NCI-H1048 (cell line): ENCODE results near the gene PRKCG.

Source experiments
- DNase-seq: peaks from one replicate; lab custom pipeline; 2025; lab: John Stamatoyannopoulos, UW

Gene PRKCG

DNA sequence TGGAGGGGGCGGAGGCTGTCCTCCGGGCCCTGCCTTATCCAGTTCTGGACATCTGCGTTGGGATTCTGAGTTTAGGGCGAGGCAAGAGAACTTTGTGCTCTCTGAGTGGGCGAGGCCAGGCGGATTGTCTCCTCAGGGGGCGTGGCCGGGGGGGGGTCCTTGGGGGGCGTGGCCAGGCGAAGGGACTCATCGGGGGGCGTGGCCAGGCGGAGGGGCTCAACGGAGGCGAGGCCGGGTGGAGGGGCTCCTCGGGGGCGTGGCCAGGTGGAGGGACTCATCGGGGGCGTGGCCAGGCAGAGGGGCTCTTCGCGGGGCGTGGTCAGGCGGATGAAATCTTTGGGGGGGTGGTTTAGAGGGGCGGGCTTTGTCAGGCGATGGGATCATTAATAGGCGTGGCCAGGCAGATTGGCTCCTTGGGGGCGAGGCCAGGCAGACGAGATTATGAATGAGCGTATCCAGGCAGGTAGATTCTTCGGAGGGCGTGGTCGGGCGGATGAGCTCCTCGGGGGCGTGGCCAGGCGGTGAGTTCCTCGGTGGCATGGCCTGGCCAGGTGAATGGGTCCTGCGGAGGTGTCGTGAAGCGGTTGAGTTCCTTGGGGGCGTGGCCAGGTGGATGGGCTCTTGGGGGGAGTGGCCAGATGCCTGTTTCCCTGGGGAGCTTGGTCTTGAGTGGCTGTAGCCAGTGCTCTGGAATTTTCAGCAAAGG is 16.8 kb downstream of the PRKCG start:
- peak; percentile 69 for DNase-seq

DNA sequence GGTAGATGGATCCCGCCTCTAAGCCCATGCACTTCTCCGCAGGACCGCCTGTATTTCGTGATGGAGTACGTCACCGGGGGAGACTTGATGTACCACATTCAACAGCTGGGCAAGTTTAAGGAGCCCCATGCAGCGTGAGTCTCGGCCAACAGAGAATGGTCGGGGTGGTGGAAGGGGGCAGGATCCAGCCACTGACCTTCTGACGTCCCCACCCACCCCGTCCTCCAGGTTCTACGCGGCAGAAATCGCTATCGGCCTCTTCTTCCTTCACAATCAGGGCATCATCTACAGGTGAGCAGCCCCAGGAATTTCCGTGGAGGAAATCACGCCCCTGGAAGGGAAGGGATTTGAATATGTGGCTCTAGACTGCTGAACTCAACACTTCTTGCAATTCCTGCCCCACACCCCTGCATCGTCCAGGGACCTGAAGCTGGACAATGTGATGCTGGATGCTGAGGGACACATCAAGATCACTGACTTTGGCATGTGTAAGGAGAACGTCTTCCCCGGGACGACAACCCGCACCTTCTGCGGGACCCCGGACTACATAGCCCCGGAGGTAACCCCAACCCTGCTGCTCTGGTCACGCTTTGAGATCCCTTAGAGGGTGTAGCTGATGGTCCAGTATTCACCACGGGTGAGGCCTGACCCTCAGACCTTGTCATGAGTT is 18.3 kb downstream of the PRKCG start:
- DNase-seq: no peak

DNA sequence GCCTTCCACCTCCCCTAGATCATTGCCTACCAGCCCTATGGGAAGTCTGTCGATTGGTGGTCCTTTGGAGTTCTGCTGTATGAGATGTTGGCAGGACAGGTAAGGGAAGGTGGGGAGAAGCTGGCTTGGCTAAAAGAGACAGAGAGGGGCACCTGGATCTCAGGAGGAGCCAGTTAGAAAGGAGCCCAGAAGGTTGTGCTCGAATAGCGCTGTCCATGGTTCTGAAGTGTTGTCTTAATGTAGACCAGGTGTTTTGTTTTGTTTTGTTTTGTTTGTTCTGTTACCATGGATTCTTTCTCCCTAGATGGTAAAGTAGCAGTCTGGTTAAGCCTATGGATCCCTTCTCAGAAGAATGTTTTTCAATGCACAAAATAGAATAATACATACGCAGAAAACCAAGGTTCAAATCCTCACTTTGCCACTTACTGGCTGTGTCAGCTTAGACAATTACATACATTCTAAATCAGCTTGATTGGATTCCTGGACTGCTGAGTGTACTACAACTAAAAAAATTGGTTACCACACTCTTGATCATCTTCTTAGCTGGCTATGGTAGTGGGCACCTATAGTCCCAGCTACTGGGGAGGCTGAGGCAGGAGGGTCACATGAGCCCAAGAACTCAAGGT is 21.2 kb downstream of the PRKCG start:
- DNase-seq: peak; percentile 34

DNA sequence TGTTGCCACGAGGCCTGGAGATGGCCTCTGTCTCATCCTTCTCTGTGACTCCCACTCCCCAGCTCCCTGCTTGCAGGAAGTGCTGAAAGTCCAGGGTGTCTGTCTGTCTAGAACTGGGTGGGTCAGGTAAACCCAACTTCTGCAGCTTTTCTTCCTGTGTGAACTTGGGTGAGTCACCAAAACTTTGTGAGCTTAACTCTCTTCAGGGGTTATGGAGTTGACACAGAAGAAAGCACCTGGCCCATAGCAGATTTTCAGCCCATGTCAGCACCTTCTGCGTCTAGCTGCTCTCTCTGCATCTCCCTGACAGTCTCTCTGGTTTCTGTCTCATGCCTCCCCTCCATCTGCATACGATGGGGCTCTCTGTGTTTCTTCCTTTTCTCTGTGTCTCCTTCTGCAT is 22.9 kb downstream of the PRKCG start:
- DNase-seq: no peak

DNA sequence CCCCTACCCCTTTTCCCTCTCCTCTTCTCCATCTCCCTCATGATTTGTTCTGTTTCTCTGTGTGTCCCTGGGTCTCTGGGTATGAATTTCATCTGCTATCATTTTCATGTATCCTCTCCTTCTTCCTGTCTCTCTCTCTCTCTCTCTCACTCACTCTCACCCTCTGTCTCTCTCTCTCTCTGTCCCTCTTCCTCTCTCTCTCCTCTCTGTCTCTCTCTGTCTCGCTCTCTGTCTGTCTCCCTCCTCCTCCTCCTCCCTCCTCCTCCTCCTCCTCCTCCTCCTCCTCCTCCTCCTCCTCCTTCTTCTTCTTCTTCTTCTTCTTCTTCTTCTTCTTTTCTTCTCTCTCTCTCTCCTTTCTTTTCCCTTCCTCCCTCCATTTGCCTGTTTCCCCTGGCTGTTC is 23.8 kb downstream of the PRKCG start:
- no peak for DNase-seq

DNA sequence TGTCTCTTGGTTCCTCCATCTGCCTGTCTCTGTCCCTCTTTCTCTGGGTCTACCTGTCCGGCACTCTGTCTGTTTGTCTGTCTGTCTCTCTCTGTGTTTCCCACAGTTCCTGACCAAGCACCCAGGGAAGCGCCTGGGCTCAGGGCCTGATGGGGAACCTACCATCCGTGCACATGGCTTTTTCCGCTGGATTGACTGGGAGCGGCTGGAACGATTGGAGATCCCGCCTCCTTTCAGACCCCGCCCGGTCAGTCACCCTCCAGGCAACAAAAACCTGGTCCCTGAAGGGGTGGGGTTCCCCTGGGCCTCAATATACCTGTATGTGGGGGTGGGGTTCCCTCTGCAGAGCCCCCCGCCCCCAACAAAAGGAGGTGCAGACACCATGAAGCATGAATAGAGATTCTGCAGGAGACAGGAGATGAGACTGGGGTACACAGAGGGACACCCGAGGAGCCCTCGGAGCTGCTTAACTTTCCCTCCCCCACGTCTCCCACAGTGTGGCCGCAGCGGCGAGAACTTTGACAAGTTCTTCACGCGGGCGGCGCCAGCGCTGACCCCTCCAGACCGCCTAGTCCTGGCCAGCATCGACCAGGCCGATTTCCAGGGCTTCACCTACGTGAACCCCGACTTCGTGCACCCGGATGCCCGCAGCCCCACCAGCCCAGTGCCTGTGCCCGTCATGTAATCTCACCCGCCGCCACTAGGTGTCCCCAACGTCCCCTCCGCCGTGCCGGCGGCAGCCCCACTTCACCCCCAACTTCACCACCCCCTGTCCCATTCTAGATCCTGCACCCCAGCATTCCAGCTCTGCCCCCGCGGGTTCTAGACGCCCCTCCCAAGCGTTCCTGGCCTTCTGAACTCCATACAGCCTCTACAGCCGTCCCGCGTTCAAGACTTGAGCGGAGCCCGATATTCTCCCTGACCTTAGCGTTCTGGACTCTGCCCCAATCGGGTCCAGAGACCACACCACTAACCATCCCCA is 24.5 kb downstream of the PRKCG start:
- no peak for DNase-seq

DNA sequence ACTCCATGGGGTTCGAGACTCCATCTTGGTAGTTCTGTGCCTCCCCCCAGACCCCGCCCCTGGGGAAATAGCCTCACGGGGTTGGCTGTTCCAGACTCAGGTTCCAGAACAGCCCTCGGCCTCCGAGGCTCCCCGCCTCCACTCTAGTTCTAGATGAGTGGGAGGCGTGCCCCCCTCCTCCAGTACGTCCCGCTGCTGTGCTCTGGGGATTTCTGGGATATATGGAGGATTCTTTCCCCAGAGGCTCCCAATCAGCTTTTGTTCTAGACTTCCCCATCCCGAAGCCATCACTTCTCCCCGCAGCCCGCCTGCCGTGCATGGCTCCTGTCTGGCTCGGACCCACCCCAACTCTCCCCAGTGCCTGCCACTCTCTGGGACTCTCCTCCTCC is 25.2 kb downstream of the PRKCG start:
- no peak for DNase-seq

DNA sequence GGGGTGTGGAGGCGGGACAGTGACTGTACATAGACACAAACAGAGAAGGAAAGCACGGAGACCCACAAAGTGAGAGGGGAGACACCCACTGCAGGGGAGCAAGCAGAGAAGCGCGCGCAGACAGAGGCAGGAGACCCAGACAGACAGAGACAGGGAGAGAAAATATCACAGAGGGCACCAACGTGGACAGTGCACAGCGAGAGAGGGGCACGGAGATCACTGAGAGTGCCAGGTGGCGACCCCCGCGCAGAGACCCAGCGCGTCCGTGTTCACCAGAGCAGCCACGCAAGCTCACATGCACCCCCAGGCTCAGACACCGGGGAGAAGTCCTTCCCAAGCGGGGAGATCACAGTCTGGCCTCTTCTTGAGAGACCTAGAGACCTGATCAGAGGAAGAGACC is 25.7 kb downstream of the PRKCG start:
- DNase-seq: no peak

DNA sequence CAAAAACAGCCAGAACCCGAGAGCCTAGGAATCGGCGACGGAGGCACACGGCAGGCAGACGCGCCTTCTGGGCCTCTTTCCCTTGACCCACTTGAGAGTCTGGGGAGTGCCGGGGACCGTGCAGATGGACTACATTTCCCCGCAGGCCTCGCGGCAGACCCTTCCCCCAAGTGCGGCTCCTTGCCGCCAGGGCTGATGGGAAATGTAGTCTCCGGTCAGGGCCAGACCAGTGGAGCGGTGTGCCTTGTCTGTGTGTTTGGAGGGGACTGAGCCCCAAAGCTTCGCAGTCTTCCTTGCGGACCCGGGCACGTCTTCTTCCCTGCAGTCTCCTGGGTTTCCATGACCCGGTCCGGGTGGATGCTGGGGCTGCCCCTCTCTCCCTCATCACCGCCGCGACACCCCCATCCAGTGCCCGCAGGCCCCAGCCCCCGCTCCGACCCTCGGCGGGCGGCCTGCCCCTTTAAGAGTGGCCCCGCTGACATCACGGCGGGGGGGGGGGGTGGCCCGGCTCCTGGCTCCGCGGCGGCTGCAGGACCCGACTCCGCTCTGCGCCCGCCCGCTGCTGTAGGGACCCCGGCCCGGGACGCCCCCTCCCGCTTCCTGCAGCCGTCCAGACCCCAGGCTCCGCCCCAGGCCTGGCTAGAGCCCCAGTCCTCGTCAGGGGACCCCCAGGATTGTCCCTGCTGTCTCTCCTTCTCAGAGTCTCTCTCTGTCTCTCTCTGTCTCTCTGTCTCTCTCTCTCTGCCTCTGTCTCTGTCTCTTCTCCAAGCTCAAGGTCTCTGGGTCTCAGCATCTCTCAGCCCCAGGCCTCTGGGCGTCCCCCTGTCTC is 26.3 kb downstream of the PRKCG start:
- no peak for DNase-seq

DNA sequence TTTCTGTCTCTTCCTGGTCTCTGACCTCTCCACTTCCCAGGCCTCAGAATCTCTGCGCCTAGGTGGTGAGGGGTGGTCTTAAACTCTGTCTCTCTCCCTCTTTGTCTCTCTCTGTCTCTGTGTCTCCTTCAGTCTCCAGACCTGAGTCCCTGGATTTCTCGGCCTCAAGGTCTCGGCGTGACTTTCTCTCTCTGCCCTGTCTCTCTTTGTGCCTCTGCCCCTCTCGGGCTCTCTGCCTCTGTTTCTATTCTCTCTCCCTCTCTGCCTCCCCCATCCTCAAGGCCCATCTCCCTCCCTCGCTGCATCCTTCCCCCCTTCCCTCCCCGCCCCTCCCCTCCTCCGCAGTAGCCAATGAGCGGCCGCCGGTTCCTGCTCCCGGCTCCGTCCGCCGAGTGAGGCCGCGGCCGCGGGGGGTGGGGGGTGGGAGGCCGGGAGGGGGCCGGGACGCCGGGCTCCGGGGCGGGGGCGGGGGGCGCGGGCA is 27.0 kb downstream of the PRKCG start, which contains the start of gene CACNG7:
Gene CACNG7 (plus strand): TSS at position 344 of the 481 bp plus-strand sequence. CDS start 3,554 bp downstream, outside the sequence.
- DNase-seq: no peak

DNA sequence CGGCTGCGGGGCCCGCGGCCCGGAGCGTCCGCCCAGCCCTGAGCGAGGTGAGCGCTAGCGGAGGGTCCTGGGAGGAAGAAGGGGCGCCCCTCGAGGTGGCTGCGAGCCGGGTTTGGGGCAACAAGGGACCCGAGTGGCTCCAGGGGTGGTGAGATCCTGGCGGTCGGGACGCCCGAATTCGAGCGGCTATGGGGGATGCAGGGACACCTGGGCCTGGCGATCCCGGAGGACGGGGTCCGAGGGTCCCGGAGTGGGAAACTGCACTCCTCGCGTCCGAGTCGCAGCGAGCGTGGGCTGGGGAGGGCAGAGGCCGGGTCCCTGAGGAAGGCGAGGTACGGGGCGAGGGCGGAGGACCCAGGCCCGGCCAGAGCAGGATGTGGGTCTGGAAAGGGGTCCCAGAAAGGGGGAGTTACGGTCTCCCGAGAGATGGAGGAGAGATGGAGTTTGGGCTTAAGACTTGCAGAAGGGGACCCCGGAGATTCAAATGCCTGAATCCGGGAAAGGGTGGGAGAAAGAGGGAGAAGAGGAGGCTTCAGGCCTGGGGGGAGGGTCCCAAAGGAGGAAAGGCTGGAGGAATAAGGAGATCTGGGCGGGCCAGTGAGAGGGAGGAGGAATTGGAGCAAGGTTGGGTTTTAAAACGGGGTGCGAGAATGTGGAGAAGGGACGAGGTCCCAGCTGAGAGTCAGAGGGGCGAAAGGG is 27.6 kb downstream of the PRKCG start:
- no peak for DNase-seq

DNA sequence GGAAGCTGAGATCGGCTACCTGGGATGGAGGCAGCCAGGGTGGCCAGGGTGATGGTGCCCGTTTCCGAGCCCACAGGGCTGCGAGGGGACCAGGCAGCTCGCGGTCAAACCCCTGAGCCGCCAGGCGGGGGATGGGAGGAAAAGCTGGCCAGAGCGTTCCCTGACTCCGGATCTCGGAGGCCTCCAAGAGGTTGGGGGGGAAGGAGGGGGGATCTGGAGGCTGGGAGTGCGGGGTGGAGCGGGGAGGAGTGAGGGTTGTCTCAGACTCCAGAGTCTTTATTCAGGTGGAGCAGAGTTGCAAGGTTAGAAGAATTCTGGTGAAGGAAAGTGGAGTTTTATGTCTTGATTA is 28.1 kb downstream of the PRKCG start:
- DNase-seq: no peak

DNA sequence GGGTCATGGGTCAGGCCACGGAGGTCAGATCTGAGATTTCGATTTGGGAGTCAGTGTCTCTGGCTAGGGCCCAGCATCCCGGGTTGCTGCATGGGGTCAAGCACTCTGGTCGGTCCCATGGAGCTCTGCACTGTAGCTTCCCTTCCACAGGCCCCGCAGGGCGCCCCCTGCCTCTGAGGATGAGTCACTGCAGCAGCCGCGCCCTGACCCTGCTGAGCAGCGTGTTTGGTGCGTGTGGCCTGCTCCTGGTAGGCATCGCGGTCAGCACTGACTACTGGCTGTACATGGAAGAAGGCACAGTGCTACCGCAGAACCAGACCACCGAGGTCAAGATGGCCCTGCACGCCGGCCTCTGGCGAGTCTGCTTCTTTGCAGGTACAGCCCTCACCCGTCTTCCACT is 30.7 kb downstream of the PRKCG start:
- DNase-seq: no peak

DNA sequence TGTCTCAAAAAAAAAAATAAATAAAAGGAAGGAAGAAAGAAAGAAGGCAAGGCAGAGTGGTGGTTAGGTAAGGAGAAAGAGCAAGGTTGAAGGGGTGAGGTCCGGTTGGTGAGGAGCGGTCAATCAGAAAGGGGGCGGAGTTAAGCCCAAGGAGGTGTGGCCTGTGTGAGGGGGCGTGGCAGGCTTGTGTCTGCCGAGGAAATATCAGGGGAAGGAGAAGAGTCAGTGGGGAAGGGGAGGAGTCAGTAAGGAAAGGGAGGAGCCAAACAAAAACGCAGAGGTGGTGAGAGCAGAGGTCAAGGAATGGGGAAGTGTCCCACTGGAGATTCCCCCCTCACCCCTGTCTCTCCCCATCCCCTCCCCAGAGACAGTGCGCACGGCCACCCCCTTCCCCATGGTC is 33.0 kb downstream of the PRKCG start:
- no peak for DNase-seq

DNA sequence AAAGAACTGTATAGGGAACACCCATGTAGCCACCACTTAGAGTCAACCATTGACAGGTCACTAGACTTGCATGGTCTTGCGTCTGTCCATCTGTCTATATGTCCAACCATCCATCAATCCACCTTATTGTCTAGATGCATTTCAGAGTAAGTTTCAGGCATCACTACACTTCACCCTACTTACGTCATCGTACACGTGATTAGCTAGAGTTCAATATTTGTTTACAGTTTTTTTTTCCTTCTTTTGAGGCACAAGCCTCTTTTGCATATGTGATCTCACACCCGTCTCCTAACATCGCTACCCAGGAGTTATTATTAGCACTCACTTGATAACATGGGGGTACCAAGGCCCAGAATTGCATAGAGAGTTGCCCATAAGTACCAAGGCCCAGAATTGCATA is 34.0 kb downstream of the PRKCG start:
- DNase-seq: no peak

DNA sequence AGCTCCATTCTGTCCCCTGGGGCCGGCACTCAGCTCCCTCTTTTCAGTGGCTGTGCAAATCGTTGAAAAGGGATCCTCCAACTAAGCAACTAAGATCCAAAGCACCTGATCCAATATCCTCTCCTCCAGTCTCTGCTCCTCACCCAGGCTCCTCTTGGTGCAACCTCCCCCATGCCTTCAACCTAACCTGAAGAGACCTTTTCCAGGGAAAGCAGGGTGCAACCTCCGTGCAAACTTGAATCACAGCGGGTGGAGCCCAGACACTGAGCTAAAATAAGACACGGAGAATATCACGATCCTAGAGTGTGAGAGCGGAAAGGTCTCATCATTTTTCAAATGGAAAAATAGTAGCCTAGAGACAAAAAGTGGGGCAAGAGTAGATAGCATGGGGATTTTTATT is 35.4 kb downstream of the PRKCG start:
- no peak for DNase-seq

DNA sequence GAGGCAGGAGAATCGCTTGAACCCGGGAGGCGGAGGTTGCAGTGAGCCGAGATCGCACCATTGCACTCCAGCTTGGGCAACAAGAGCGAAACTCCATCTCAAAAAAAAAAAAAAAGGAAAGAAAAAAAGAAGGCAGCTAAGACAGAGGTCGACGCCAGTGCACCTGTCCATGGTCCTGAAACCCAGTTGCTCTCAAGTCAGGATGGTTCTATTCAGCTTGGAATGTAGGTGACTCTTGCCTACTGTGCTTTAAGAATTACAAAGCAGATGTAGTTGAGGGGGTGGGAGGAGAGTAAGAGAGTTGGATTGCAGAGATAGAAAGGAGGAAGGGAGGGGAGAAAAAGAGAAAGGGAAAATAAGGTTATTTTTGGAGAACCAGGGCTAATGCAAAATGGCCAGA is 45.7 kb downstream of the PRKCG start:
- DNase-seq: no peak

DNA sequence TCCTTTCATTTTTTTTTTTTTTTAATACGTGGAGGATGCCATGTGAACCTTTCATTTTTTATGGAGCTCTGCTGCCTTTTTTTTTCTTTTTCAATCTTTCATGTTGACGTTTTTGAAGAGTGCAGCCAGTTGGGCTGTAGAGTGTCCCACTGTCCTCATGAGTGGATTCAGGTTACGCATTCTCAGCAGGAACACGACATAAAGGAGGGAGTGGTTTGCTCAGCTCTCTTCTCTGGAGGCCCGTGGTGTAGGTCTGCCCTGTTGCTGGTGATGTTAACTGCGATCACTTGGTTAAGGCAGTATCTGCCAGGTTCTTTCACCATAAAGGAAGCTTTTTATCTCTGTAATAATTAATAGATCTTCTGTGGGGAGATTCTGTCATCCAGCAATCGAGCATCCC is 54.0 kb downstream of the PRKCG start:
- DNase-seq: no peak

DNA sequence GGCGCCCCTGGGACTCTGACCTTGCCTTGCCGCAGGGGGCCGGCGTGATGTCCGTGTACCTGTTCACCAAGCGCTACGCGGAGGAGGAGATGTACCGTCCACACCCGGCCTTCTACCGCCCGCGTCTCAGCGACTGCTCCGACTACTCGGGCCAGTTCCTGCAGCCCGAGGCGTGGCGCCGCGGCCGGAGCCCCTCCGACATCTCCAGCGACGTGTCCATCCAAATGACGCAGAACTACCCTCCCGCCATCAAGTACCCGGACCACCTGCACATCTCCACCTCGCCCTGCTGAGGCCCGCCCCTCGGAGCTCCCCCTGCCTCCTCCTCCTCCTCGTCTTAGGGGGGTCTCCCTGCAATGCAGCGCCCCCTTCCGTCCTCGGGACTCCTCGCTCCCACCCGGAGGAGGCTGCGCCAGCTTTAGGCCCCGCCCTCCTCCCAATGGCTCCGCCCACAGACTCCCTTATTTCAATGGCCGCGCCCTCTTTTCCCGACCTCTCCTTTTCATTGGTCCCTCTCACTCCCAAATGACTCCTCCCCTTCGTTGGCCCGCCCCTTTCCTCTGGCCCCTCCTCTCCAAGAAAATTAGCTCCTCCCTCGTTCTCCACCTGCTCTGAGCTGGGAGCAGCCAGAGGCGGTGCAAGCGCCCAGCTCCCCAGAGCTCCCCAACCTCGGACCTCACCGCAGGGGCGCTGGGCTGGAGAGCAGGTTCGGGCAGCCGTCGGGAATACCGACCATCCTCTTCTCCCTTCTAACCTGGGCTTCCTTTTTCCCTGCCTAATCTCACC is 60.2 kb downstream of the PRKCG start:
- no peak for DNase-seq

DNA sequence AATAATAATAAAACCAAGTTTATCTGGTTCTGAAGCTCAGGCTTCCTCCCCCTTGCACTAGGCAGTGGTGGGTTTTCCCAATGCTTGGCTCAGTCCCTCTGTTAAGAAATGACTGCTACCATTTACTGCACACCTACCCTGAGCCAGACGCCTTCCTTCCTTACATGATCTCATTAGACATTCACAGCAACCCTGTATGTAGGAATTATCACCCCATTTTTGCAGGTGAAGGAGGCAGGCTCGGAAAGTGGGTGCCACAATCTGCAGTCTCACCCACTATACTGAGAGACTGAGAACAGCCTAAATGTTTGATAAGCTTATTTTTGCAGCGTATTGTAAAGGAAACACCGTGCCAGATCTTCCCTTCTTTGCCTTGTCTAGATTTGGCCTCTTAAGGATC is 62.4 kb downstream of the PRKCG start:
- no peak for DNase-seq
